NCI-H2227 treated with DMSO at 0.1 percent for 48 hours (cell line): ENCODE measurements around the gene SLC19A2.
A peak's percentile ranks its signal among the peaks of the same experiment; 100 is the strongest.
"Not testable (repeated sequence)": the region's sequence is repeated elsewhere in the genome, so short reads cannot be mapped to it uniquely, and the experiment has no call there.

ENCODE experiments used
- DNase-seq: peaks from one replicate; lab custom pipeline; 2025; lab: John Stamatoyannopoulos, UW

Gene SLC19A2

DNA sequence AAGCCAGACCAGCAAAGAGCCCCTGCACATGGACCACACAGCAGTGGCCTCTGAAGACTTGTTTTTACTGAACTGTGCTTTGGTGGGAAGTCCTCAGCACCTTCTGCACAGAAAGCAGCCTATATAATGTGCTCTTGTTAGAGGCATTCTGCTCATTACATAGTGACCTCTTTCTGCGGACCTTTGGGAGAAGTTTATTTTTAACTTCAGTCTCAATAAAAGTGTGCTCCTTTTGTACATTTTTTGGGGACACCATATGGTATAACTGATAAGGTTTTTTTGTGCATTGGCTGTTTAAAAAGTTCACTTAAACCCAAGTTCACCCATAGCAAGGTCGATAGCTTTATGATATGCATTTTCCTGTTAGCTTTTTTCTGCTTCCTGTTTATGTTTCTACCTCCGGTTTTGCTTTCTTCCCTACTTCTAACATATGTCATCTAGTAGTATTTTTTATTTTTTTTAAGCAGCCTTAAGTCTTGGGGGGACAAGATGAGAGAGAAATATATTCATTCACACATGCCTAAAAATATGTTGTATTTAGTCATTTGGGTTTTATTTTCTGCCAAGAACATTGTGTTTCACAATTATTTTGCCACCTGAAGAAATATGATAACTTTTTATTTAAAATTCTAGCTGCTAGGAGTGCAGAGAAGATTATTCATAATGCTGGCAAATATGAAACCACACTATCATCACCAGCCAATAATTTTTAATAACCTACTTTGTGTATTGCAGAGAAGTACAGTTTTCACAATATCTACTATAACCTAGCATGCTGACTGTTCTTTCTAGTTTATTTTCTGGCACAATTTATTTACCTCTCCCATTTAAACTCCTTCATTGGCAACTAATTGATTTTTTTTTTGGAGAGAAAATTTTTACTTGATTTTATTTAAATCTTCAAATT, 22.9 kb upstream of the SLC19A2 start:
- peak; percentile 9 for DNase-seq

DNA sequence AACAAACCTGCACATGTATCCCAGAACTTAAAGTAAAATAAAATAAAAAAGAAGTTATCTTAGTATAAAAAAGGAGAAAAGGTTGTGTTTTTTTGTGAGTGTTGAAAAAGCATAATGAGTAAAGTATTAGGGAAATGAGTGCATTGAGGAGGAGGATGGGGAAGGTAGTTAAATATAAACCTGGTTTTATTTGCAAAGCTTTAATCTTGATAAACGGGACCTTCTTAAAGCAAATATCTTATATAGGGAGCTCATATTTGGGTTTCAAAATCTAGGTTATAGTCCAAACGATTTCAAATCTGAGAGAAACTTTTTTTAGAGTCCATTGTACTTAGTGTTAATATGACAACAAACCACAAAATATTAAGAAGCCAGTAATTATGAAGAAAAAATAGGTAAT, 21.7 kb upstream of the SLC19A2 start:
- DNase-seq, result no peak

DNA sequence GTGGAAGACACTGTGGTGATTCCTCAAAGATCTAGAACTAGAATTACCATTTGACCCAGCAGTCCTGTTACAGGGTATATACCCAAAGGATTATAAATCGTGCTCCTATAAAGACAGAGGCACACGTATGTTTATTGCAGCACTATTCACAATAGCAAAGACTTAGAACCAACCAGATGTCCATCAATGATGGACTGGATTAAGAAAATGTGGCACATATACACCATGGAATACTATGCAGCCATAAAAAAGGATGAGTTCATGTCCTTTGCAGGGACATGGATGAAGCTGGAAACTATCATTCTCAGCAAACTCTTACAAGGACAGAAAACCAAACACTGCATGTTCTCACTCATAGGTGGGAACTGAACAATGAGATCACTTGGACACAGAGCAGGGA, 17.9 kb upstream of the SLC19A2 start:
- DNase-seq, result not testable (repeated sequence)

DNA sequence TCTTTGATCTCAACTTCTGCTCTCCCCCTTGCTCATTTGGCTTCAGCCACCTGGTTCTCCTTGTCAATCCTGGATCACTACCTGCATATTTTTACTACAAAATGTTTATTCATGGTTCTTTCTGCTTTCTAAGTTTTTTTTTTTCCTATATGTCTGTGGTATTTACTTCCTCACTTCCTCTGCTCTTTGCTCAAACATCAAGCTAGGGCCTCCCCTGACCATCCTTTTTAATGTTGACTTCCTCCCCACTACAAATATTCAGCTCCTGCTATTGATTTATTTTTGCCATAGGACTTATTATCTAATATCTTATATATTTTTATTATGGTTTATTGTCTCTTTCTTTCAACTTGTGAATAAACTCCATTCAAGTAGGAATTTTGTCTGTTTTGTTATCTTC, 14.1 kb upstream of the SLC19A2 start:
- DNase-seq, result no peak

DNA sequence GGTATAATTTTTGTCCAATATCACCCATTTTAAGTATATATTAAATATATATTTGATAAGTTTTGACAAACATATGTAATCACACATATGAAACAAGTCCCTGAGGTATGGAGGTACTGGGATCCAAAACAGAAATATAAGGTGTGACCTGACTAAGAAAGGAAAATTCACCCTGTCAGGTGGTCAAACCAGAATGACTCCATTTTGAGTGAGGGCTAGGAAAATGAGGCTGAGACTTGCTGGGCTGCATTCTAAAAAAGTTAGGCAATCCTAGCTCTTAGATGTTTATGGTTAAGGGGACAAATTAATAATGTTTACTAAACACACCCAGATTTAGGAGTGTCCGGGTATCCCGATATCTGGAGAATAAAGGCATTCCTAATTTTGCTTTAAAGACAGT, 11.6 kb upstream of the SLC19A2 start:
- DNase-seq, result no peak

DNA sequence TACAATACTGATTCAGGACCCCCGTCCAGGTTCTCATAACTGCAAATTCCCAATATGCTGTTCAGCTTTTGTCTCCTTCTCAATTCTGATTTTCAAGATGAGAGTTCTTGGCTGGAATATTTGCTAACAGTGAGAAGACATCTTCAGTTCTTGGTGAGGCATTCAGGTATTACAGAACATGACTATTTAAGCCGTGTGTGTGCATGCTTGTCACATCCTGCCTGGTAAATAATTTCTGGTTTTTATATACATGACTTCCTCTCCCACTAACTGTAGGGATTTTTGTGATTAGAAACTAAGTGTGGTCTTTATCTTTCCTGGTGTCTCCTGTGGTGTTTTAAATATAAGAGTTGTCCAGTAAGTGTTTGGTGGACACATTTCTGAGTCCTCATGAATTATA, 10.2 kb upstream of the SLC19A2 start:
- DNase-seq, result no peak

DNA sequence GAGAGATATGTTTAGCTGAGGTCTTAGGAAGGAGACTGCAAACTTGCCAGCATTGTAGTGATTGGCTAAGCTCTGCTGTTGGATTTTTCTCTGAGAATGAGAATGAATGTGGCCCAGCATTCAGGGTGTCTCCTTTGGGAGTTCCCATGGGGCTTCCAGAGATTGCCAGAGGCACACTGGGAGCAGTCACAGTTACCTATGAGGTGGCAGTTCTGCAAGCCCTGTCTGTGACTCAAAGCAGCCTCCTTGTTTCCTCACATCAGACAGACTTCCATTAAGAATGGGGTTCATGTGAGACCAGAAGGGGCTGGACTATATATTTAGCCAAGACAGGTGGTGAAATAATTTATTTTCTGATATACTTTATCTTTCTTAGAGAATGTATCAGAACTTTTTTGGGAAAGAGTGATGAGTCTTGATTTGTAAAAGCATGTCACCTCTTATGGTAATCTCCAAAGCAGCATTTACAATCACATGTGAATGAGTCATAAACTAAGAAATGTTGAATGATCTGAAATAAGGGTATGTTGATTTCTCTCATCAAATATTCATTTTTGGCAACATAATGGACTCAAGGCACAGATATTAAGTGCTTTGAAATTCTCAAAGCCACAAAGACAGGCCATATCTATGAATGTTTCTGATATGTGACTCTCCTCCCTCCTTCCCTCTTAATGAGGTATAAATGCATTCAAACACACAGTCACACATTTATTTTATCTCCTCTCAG, 9.5 kb upstream of the SLC19A2 start:
- no peak for DNase-seq

DNA sequence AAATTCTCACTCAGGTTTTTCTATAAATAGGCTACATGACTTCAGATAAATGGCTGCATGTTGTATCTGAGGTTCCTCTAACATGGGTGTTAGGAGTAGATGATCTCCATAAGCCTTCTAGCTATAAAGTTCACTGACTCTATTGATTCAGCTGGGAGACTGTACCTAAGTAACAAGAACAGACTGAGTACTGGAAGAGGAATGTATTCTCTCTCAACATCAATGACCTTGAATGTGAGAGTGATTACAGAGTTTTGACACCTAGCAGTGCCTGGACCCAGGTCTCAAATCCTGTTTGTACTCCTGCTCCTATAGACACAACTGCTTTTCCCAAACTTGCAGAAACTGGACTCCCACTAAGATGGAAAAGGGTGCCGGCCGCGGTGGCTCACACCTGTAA, 8.6 kb upstream of the SLC19A2 start:
- no peak for DNase-seq

DNA sequence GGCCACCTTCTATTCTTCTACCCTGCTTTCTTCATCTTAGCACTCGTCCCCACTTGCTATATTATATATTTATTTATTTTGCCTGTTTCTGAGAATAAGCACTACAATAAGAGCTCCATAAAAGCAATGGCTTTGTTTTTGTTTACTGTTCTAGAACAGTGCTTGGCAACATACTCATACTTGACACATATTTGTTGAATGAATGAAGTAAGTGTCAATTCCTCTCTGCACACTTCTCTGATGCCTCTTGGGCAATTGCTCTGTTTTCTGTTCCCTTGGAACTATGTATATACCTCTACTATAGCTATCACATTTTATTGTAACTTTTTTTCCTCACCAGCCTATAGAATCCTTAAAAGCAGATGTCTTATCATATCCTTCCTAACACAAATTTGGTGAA, 7.5 kb upstream of the SLC19A2 start:
- DNase-seq, result no peak

DNA sequence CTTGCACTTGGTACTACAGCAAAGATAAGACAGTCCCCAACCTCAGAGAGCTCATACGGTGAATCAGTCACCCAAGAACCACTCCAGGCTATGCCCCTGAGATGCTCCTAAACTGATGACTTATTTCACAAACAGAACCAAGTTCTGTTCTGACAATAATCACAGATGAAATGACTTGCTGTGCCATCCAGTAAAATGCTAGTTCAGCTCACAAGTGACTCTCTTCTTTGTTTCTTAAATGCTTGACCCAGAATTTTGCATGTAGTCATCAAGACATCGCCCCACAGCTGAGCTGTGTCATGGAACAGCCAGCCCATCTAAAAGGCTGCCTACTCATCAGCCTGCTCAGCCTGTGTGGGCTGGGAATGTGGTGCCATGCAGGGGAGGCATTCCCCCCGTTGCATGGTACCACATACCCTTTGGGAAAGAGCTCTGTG, 6.1 kb upstream of the SLC19A2 start:
- DNase-seq, result no peak

DNA sequence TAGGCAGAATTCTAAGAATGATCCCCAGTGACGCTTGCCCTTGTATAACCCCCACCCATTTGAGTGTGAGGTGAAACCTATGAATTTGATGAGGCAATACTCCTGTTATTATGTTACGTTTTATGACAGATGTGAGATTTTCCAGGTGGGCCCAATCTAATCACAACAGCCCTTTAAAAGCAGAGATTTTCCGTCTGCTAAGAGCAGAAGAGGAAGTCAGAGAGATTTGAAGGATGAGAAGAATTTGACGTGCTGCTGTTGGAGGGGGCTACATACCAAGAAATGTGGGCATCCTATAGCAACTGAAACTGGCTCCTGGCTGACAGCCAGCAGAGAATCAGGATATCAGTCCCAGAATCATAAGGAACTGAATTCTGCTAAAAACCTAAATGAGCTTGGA, 2.4 kb upstream of the SLC19A2 start:
- DNase-seq, result no peak

DNA sequence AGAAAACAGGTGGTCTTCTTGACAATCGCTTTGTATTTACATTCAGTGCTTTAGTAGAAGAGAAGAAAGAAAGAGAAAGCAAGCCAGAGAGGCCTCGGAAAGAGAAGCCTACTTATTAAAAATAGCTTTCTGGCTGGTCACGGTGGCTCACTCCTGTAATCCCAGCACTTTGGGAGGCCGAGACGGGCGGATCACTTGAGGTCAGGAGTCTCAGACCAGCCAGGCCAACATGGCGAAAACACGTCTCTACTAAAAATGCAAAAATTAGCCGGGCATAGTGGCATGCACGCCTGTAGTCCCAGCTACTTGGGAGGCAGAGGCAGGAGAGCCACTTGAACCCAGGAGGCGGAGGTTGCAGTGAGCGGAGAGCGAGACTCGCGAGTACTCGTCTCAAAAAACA, 1.8 kb upstream of the SLC19A2 start:
- no peak for DNase-seq

DNA sequence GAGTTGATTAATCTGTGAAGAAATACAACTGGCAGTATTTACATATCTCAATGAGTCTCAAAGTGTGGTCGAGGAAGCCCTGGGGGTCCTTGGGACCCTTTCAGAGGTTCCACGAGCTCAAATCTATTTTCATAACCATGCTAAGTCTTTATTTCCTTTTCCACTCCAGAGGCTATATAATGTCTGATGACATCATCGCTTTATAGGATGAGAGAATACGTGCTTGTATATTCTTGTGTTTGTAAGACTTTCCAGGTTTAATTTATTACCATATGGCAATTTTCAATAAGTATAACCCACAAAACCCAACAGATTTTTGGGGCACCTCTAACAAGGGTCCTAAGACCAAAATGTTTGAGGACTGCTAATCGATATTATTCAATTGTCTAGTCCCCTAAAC, 1.4 kb upstream of the SLC19A2 start:
- no peak for DNase-seq

DNA sequence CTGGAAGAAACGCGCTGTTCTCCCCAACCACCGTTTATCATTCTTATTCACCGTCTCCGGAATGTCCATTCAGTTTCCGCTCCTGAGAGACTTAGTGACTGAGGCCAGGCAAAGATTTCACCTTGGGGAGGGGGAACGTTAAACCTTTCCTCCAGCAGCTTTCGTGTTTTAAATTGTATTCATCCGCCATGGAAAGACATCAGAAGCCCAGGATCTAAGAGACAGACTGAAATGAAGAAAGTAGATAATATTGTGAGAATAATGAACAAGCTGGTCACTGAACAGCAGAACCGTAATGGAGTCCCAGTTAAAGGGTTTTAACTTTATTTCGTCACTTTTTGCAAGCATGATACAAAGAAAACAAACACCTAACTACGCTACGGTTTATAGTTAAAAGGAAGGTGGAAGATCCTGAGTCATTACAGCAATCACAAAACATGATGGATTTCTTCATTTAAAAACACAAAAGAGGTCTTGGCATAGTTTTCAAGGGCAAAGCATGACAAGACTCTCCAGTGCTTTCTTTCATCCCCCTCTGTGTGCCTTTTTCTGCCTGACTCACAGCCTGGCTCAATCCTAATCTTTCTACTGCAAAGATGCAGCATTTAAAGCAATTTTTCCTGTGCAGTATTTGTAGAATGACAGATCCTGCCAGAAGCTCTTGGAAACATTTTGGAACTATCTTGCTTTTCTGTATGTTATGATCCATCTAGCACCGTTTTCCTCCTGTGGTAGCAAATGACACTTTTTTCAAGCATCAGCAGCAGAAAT, 722 bp upstream of the SLC19A2 start:
- no peak for DNase-seq

DNA sequence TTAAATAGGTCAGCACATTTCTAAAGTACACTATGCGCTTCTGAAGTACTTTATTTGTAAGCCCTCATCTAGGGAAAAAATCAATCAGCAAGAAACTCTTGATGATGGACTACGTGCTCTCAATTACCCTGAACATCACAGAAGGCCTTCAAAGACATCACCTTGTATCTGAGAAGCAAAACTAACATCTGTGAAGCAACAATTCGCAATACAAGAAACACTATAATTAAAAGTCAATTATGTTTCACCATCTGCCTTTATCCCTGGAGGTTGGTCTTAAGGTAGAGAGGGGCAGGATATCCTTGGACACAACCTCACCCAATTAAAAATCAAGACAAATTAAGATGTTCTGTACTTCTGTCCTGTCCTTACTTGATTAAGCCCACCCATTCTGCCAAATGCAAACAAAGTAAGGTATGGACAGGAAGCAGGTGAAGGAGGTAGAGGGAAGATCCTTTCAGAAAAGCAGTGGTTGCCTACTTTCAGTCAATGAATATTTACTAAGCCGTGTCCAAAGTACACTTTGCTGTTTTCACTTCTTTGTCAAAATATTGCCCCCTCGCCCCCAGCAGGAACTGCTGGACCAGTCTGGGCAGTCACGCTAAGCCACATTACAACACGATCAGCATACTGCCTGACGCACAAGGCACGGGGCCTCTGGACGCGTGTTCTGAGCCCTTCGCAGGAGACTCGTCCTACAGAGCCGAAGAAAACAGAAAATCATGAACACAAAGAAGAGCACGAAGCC, 887 bp downstream of the SLC19A2 start:
- peak; percentile 15 for DNase-seq

DNA sequence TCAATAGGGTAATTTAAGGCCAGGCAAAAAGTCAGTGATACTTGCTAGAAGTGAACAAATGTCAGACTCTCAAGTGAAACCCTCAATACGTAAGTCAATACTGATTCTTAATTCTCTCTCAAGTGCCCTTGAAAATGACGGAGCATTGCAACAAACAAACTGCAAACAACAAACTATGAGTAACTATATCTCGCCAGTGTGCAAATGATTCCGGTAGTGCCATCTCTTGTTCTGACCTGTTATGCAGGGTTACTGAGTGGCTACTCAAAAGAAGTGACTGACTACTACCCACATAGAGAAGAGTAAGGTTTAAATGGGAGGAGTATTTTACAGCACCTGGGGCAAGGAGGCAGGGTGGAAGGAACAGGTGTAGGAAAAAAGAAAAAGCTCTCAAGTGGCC, 1.6 kb downstream of the SLC19A2 start:
- no peak for DNase-seq

DNA sequence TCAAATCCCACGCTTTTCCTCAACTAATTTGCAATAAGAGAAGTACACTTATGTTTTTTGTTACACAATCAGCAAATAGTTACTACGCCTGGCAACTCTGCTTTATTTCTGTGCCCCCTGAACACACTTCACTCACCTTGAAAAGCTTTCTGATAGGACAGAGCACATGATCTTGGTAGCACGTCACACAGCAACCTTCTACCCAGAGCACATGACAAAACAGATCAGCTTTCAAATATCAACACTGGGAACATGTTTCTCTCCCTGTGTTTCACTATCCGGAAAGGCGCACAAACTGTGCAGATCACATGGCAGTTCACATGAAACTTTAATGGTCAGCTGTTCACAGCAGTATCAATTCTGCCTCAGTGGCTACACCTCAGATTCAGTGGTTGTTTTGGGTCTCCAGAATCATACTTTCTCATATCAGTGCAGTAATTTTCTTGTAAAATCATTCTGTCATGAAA, 2.2 kb downstream of the SLC19A2 start:
- no peak for DNase-seq

DNA sequence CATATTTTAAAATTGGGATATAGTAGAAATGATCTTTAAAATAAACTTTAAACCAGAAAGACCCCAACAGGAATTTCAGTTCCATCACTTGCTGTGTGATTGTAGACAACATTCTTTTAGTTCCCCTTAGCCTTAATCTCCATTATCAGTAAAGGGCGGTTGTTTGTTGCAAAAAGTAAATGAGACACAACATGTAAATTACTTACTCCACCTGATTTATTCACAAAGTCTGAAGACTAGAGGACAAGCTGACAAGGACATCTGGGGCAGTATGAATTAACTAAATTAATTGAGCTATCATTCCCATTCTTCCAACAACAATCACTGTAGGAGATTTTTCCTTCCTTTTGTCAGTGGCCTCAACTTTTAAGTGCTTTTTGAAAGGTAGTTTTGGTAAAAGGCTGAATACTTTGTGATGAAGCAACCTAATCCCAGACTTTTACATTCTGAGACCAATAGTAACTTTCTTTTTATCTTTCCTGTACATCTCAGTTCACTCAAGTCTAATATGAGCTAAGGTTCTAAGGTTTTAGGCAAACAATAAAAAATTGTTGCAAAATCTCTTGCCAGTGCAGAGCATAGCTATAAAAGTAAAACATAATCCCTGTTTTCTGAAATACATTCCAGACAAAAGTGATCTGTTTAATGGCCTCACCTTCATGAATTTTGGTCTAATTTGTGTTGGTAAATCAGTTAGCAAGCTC, 6.2 kb downstream of the SLC19A2 start:
- no peak for DNase-seq

DNA sequence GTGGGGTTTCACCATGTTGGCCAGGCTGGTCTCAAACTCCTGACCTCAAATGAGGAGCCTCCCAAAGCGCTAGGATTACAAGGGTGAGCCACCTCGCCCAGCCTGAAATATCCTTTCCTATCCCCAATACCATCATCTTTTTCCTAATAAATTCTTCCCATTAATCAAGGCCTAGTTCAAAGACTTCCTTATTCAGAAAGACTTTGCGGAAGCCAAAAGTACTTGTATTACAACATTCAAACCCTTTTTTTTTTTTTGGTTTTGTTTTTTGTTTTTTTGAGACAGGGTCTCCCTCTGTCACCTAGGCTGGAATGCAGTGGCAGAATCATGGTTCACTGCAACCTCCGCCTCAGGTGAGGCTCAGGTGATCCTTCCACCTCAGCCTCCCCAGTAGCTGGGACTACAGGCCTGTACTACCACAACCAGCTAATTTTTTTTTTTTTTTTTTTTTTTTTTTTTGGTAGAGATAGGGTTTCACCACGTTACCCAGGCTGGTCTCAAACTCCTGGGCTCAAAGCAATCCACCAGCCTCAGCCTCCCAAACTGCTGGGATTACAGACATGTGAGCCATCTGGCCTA, 7.6 kb downstream of the SLC19A2 start:
- DNase-seq, result no peak

DNA sequence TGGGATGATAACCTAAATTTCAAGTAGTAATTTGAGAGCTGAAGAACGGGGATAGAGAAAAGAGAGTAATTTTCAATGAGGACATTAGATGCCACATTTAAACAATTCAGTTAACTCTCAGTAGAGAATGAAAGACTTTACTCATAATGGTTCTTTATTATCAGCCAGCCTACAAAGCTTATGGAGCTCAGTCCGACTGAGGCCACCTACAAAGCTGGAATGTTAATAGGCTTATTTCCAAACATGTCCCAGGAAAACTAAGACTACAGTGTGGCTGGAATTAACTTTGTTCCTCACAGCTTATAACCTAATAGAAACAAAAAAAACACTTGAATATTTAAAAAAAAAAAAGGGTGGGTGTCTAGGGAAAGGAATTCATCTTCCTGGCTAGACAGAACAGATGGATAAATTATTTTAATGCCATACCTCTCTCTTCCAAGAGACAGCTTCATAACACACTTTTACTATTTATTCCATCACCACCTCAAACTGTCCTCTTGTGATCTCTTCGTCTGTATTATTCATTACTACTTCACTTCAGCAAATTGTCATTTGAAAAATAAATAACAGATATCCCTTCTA, 9.8 kb downstream of the SLC19A2 start:
- no peak for DNase-seq
